ENCODE measurements around the gene NEURL1B. TPM values are rescaled to one million over a fixed set of nuclear protein-coding genes. Genes with fewer than 3 reads are reported as not detected.

NEURL1B gene
- total RNA-seq, 2 experiments from 2014 or later: 0.08 to 0.16 TPM

DNA sequence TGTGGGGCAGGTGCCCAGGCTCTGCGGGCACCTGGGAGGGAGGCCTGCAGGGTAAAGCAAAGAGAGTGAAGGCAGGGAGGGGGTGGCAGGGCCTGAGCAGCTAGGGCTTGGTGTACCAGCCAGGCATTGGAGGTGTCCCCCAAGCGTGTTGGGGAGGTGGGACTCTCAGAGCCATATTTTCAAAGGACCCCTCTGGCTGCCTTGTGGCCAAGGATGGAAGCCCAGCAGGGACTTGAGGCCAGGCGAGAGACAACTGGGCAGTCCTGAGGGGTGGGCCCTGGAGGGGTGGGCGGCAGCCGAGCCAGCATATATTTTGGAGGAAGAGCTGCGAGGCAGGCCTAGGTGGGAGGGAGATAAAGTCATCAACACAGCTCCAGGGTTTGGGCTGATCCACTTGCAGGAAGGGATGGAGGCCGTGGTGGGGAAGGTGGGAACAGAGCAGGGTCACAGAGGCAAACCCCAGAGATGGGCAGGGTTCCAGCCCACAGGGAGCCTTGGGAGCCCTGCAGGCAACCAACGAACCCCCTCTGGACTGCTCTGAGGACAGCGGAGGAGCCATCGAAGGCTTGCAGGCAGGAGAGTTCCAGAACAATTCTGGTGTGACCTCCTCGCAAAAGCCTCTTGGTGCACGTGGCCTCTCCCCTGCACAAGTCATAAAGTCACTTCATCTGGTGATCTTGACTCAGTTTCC, 94.2 kb downstream of the NEURL1B start:
- TF ChIP-seq, protein P1, sequence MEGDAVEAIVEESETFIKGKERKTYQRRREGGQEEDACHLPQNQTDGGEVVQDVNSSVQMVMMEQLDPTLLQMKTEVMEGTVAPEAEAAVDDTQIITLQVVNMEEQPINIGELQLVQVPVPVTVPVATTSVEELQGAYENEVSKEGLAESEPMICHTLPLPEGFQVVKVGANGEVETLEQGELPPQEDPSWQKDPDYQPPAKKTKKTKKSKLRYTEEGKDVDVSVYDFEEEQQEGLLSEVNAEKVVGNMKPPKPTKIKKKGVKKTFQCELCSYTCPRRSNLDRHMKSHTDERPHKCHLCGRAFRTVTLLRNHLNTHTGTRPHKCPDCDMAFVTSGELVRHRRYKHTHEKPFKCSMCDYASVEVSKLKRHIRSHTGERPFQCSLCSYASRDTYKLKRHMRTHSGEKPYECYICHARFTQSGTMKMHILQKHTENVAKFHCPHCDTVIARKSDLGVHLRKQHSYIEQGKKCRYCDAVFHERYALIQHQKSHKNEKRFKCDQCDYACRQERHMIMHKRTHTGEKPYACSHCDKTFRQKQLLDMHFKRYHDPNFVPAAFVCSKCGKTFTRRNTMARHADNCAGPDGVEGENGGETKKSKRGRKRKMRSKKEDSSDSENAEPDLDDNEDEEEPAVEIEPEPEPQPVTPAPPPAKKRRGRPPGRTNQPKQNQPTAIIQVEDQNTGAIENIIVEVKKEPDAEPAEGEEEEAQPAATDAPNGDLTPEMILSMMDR (IDR thresholded peaks at IDR 0.05): no peak
- no peaks in the 10 kb centered on the region for H3K4me1 Mint-ChIP-seq (ENCODE audit: low read depth)

DNA sequence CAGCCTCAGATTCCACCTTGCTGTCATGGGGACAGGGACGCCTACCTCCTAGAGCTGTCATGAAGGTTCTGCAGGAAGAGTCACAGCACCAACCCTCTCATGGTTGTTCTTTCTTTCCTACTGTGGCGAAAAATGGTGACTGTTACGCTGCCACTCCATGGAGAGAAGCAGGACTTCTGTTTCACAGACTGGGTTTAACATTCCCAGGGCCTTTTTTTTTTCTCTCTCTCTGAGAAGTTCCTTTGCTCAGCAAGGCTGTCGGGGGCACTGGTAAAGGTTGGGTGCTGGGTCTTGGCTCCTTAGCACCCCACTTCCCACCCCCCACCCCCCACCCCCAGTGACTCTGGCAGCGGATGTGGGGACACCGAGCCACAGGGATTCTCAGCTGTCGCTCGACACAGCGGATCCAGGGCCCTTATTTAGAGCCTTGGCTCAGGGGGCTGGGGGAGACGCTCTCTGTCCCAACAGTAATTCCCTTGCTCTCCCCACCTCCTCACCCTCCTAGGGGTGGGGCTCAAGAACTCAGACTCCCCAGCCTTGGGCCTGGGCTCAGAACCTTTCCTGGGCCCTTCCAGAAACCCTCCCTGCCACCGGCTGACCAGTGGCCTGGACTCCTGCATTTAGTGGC, 95.6 kb downstream of the NEURL1B start:
- Histone ChIP-seq H3K36me3 (ENCODE audit: insufficient read depth, low read length) (no peaks in the 10 kb centered on the region), H3K9me3 (ENCODE audit: control insufficient read depth in 1 of 2, insufficient read depth in 1 of 2, low read length in 2 of 2) (no peaks in the 10 kb centered on the region), H3K27me3 (ENCODE audit: control insufficient read depth in 1 of 2, insufficient read depth in 2 of 2, low read length in 2 of 2) (no peaks in the 10 kb centered on the region), H3K4me1 (ENCODE audit: insufficient read depth, low read length) (peaks cover 6% of the 10 kb centered on the region), H3K27ac (ENCODE audit: low read depth in 1 of 2, low read length in 2 of 2) (no peak overlapping the region), H3K4me3 (ENCODE audit: low read length) (no peak overlapping the region)
- no peaks in the 10 kb centered on the region for H3K9me3 Mint-ChIP-seq
- no peak for ATAC-seq (ENCODE audit: poor library complexity)
- no peaks in the 10 kb centered on the region for H3K4me1 Mint-ChIP-seq (ENCODE audit: low read depth)
- no peaks in the 10 kb centered on the region for H3K36me3 Mint-ChIP-seq (ENCODE audit: low read depth)
- no peak overlapping the region for H3K27ac Mint-ChIP-seq
- no peak for DNase-seq
- ChIA-PET POLR2A (no interaction called here), CTCF (no interaction called here)
- no peak overlapping the region for H3K4me3 Mint-ChIP-seq
- no peaks in the 10 kb centered on the region for H3K27me3 Mint-ChIP-seq
- TF ChIP-seq, protein P1 (IDR thresholded peaks at IDR 0.05): no peak
- intact Hi-C loops (cut with DNase I, micrococcal nuclease): no loop called here

More for the DNA sequence above, 94.2 kb downstream of the NEURL1B start:
- no peak for DNase-seq
- Mint-ChIP-seq H3K4me3 (no peak overlapping the region), H3K36me3 (ENCODE audit: low read depth) (no peaks in the 10 kb centered on the region), H3K27me3 (no peaks in the 10 kb centered on the region), H3K27ac (no peak overlapping the region), H3K9me3 (no peaks in the 10 kb centered on the region)
- no peaks in the 10 kb centered on the region for H3K36me3 ChIP-seq (ENCODE audit: insufficient read depth, low read length)
- no peak overlapping the region for H3K4me3 ChIP-seq (ENCODE audit: low read length)
- H3K4me1 ChIP-seq (ENCODE audit: insufficient read depth, low read length): peaks cover 9% of the 10 kb centered on the region
- H3K27ac ChIP-seq (ENCODE audit: low read depth in 1 of 2, low read length in 2 of 2): no peak overlapping the region
- no peaks in the 10 kb centered on the region for H3K27me3 ChIP-seq (ENCODE audit: control insufficient read depth in 1 of 2, insufficient read depth in 2 of 2, low read length in 2 of 2)
- intact Hi-C loops (cut with DNase I, micrococcal nuclease): no loop called here
- CTCF ChIA-PET: no interaction called here
- POLR2A ChIA-PET: no interaction called here
- ATAC-seq (ENCODE audit: poor library complexity): no peak
- no peaks in the 10 kb centered on the region for H3K9me3 ChIP-seq (ENCODE audit: control insufficient read depth in 1 of 2, insufficient read depth in 1 of 2, low read length in 2 of 2)

DNA sequence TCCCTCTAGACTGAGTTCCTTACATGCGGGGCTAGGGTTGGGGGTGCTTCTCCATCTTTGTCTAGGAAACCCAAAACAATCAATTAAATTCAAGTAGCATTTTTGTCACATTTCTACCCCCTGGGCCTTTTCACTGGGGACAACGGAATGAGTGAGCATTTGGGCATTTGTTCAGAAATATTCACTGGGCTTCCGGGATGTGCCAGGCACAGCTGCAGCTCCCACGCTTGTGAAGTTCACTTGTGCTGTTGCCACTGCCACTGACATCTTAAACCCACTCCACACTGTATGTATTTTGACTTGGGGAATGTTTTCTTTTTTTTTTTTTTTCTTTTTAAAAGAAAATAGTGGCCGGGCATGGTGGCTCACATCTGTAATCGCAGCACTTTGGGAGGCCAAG, 98.3 kb downstream of the NEURL1B start:
- POLR2A ChIA-PET: no interaction called here
- ATAC-seq (ENCODE audit: poor library complexity) (no peak), DNase-seq (no peak)
- Histone ChIP-seq H3K27ac (ENCODE audit: low read depth in 1 of 2, low read length in 2 of 2) (no peak overlapping the region), H3K4me3 (ENCODE audit: low read length) (no peak overlapping the region), H3K36me3 (ENCODE audit: insufficient read depth, low read length) (no peaks in the 10 kb centered on the region), H3K4me1 (ENCODE audit: insufficient read depth, low read length) (peaks cover 10% of the 10 kb centered on the region), H3K9me3 (ENCODE audit: control insufficient read depth in 1 of 2, insufficient read depth in 1 of 2, low read length in 2 of 2) (no peaks in the 10 kb centered on the region), H3K27me3 (ENCODE audit: control insufficient read depth in 1 of 2, insufficient read depth in 2 of 2, low read length in 2 of 2) (no peaks in the 10 kb centered on the region)
- CTCF ChIA-PET: no interaction called here
- TF ChIP-seq, protein P1 (IDR thresholded peaks at IDR 0.05): no peak
- H3K36me3 Mint-ChIP-seq (ENCODE audit: low read depth): no peaks in the 10 kb centered on the region
- H3K27me3 Mint-ChIP-seq: no peaks in the 10 kb centered on the region
- intact Hi-C loops (cut with DNase I, micrococcal nuclease): no loop called here
- no peaks in the 10 kb centered on the region for H3K4me1 Mint-ChIP-seq (ENCODE audit: low read depth)
- no peak overlapping the region for H3K27ac Mint-ChIP-seq
- no peaks in the 10 kb centered on the region for H3K9me3 Mint-ChIP-seq
- no peak overlapping the region for H3K4me3 Mint-ChIP-seq
